ENCODE results near the gene ADAM15. TPM values are rescaled to one million over a fixed set of nuclear protein-coding genes. Genes with fewer than 3 reads are reported as not detected.

The ADAM15 gene
- total RNA-seq, 1 experiment from 2014 or later: 92.9 TPM

GRCh38 chr1:155064832-155065429 lies 13.8 kb downstream of the ADAM15 start:
- DNase-seq (ENCODE audit: low spot score): no peak
- in situ Hi-C loops (cut with HindIII; ENCODE audit: low sequenced_read_pairs): no loop called here

DNA sequence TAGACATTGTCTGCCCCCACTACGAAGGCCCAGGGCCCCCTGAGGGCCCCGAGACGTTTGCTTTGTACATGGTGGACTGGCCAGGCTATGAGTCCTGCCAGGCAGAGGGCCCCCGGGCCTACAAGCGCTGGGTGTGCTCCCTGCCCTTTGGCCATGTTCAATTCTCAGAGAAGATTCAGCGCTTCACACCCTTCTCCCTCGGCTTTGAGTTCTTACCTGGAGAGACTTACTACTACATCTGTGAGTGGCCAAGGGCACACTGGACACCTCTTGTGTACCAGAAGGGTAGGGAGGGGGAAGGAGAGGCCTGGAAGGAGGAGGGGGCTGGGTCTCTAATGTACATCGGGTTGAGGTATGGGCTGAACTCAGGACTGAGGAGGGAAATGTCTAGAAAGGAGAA lies 15.7 kb downstream of the ADAM15 start:
- DNase-seq (ENCODE audit: low spot score): no peak
- in situ Hi-C loops (cut with HindIII; ENCODE audit: low sequenced_read_pairs): no loop called here

DNA sequence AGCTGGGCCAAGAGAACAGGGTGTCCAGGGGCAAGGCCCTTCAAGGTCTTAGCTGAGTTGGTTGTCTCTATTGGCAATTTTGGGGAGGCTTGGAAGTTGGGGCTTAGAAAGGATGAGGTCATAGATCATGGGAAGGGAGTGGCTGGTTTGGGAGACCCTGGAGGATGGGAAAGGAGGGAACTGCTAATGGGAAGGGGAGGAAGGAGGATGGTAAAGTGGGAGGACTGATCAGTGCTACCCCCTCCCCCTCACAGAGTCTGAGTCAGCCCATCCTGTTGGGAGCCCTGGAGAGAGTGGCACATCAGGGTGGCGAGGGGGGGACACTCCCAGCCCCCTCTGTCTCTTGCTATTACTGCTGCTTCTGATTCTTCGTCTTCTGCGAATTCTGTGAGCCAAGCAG lies 17.5 kb downstream of the ADAM15 start:
- in situ Hi-C loops (cut with HindIII; ENCODE audit: low sequenced_read_pairs): no loop called here
- no peak for DNase-seq (ENCODE audit: low spot score)

DNA sequence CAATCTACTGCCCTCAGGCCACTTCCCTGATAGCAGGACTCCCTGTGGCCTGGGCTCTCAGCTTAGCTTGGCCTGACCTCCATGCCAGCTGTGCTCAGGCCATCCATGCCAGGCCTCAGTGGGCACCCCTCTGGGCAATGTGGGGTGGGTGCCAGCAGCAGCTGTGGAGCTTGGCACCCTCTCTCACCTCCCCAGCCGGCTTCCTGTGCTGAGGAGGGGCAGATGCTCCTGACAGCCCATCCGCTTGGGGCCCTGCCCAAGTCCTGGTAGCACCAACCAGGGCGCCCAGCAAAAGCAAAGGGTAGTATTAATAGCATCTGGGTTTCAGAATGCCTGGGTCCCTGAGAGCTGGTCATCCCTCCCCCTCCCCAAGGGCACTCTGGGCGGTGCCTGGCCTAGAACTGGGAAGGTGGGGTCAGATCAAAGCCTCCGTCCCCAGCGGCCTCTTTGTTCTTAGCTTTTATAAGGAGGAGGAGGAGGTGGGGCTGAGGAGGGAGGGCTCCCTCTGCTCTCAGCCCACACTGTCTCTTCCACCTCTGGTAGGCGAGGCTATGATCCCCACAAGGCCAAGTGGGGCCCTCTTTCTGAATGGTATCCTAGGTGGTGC lies 18.5 kb downstream of the ADAM15 start:
- in situ Hi-C loops (cut with HindIII; ENCODE audit: low sequenced_read_pairs): no loop called here
- no peak for DNase-seq (ENCODE audit: low spot score)

- in situ Hi-C loops (cut with HindIII; ENCODE audit: low sequenced_read_pairs): no loop called here
- DNase-seq (ENCODE audit: low spot score): no peak
Observed at GRCh38 chr1:155070158-155070621, 19.1 kb downstream of the ADAM15 start.

DNA sequence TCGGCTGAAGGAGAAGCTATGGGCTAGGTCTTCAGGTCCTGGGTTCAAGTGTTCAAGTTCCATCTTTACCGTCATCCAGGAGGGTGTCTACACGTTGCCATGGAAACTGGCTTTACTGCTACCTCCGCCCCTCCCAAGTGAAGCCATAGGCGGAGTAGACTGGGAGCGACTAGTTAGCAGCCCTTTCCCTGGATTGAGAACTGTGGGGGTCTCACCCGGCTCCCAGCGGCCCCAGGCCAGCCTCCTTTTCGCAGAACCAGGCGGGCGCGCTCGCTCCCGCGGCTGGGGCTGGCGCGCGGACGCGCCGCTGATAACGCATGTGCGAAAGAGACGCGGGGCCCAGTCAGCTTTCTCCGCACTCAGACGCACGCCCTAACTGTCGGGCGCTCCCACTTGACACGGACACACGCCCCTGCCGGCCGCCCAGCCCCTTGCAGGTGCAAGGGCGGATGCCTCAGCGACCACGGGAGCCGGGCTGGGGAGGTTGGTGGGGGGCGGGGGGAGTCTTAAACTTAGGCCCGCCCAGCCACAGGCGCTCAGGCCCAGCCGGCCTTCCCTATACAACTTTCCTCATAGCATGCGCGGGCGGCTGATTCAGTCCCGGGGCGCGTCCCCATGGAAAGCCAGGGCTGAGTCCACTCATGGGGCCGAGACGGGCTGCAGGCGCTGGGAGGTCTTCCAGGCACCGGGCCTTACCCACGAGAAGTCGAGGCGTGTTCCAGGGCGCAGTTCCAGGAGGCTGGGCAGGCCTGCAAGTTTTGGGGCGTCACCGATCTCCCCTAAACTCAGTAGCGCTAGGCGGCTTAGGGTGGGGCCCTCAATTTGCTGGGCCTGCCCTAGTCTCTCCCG lies 19.8 kb downstream of the ADAM15 start:
- in situ Hi-C loops (cut with HindIII; ENCODE audit: low sequenced_read_pairs): no loop called here
- peak; percentile 75 for DNase-seq (ENCODE audit: low spot score)

GRCh38 chr1:155071701-155072100 lies 20.6 kb downstream of the ADAM15 start:
- in situ Hi-C loops (cut with HindIII; ENCODE audit: low sequenced_read_pairs): no loop called here
- DNase-seq (ENCODE audit: low spot score): no peak

DNA sequence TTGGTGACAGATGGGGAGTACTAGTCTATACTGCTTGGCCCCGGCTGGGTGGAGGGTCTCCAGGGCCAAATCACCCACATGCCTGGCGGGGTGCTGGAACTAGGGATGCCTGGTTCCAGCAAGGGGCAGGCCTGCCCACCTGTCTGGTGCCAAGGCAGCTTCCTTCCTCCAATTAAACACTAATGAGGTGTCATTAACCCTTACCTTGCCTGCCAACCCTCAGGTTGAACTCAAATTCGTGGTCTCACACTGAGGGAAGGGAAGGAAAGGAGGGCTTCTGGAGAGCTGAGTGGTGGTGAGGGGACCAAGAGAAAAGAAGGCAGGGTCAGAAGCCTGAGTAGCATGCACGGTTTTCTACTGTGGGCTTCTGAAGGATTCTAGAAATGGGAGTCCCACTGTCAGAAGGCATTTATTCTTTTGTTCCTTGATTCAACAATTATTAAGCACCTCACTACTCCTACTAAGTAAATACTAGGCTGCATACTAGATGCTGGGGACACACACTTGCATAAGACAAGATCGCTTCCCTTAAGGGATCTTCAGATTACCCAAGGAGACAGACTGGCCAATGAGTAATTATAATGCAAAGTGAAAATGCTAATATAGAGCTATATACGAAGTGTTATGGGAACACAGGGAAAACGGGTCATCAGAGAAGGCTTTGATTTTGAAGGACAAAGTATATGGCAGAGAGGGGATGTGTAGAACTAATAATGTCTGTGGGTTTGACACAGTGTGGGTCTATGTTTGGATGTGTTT lies 21.6 kb downstream of the ADAM15 start:
- in situ Hi-C loops (cut with HindIII; ENCODE audit: low sequenced_read_pairs): no loop called here

DNA sequence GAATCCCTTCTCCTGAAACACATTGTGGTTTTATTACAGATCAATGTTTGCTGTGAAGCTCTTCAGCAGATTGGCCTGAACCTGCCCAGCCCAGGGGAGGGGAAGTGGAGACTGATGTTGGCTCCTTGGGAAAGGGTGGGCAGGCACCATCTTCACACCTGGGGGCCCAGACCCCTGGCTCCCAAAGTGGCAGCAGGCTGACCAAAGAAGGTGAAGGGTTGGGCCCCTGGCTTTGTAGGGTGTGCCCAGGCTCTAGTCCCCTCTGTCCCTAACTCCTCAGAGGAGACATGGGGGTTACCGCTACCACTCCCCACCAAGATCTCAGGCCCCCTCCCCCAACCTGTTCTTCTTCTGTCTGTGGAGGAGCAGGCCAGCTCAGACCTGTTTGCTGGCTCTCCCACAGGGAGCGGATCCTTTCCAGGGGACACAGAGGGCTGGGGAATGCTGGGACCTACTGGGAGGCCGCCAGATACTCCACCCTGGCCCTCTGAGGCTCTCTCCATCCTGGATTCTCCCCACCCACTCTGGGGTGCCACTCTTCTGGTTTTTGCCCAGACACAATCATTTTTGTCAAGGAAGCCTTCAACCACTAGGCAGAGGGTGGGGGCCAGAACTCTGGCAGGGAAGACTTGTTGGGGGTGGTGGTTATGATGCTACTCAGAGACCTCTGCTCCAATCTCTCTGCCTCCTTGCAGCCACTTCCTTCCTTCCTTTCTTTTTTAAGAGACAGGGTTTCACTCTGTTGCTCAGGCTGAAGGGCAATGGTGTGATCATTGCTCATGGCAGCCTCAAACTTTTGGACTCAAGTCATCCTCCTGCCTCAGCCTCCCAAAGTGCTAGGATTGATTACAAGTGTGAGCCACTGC lies 22.5 kb downstream of the ADAM15 start:
- no peak for DNase-seq (ENCODE audit: low spot score)
- in situ Hi-C loops (cut with HindIII; ENCODE audit: low sequenced_read_pairs): no loop called here

More for the DNA sequence above, 21.6 kb downstream of the ADAM15 start:
- no peak for DNase-seq (ENCODE audit: low spot score)

- no peak for DNase-seq (ENCODE audit: low spot score)
- in situ Hi-C loops (cut with HindIII; ENCODE audit: low sequenced_read_pairs): no loop called here
Observed at GRCh38 chr1:155075535-155075934, 24.4 kb downstream of the ADAM15 start.

GRCh38 chr1:155076371-155076770 lies 25.3 kb downstream of the ADAM15 start:
- in situ Hi-C loops (cut with HindIII; ENCODE audit: low sequenced_read_pairs): no loop called here
- no peak for DNase-seq (ENCODE audit: low spot score)

DNA sequence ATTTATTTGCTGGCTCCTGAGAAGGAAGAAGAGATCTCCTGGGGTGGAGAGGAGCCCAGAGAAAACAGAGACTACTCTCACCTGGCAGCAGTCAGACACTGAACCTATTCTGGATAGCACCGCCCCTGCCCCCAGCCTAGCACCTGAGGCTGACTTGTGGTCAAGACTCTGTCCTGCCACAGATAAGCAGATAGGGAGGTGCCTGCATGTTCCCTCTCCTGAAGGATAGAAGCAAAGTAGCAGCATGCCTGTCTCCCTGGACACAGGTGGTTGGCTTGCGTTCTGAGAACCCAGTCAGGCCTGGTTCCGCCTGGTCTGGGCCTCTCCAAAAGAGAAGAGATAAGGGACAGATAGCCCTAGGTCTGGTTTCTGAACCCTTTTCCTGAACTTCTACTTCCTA lies 26.2 kb downstream of the ADAM15 start:
- in situ Hi-C loops (cut with HindIII; ENCODE audit: low sequenced_read_pairs): no loop called here

GRCh38 chr1:155077758-155078445 lies 26.8 kb downstream of the ADAM15 start:
- DNase-seq (ENCODE audit: low spot score): no peak
- in situ Hi-C loops (cut with HindIII; ENCODE audit: low sequenced_read_pairs): no loop called here

More for the DNA sequence above, 26.2 kb downstream of the ADAM15 start:
- no peak for DNase-seq (ENCODE audit: low spot score)

DNA sequence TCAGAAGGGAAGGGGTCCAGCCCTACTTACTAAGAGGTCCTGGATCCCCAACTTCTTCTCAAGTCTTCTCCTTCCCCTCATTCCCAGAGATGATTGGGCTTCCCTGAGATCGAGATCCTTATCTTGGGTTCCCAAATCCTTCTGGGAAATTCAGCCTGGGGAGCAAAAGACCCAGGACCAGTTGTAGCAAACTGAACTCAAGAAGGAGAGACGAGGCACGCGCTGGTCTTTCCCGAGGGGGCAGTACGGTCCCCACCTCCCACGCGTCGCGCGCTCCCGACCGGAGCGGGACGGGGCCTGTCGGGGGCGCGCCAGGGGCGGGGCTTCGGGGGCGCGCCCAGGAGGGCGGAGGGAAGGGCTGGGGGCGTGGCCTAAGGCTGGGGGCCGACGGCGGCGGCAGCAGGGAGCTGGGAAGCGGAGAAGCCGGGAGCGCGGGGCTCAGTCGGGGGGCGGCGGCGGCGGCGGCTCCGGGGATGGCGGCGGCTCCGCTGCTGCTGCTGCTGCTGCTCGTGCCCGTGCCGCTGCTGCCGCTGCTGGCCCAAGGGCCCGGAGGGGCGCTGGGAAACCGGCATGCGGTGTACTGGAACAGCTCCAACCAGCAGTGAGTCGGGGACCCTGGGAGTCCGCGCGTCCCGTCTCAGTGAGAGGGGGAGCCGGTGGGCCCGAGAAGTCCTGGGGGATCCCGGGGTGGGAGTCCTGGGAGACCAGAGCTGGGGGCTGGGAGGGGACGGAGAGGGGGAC lies 27.5 kb downstream of the ADAM15 start, which contains the start of gene EFNA3:
EFNA3 (plus strand) TSS at position 369 of the 741 bp plus-strand sequence; CDS start at position 474, 105 bp downstream.
- DNase-seq (ENCODE audit: low spot score): peak; percentile 49
- in situ Hi-C loops (cut with HindIII; ENCODE audit: low sequenced_read_pairs): no loop called here

DNA sequence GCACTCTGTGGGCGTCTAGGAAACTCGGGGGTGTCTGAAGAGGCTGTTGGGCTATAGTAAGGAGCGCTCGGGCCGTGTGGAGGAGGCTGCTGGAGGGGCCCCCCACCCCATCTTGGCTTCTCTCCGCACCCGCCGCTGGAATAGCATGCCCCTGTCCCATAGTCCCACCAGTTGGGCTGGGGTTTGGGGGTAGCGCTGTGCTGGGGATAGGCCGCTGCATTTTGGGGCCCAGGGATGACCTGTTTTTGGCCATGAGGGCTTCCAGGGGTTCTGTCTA lies 28.0 kb downstream of the ADAM15 start:
- in situ Hi-C loops (cut with HindIII; ENCODE audit: low sequenced_read_pairs): no loop called here
- no peak for DNase-seq (ENCODE audit: low spot score)

DNA sequence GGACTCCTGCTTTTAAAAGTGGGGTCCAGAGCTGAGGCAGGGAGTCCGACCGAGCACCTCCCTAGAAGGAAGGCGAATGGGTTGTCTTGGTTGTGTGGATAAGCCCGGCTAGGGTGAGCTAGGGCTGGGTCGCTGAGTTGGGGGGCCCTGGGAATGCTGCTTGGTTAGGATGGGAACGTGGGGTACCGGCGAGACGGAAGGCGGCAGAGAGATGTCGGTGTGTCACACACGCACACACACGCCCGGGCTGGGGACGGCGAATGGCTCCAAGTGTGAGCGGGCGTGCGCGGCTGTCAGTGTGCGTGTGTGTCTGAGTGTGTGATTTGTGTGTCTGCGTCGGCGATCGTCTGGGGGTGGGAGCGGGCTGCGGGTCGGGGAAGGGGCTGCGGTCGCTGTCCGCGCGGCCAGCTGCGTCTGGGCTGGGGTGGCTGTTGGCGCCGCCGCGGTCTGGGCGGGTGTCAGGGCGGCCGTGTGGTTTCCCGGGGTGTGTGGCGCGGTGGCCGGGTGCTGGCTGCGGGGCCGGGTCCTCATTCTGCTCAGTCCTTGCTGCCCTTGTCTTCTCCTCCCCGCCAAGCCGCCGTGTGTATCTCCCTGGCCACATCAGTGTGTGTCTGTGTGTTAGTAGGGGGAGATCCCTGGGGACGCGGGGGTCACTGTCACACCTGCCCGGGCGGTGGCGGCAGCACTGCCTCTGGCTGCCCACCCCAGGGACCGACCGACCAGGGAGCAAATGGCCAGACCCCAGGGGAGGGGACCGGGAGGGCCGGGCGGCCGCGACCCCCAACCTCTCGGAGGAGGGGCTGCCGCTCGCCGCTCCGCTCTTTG lies 28.6 kb downstream of the ADAM15 start:
- no peak for DNase-seq (ENCODE audit: low spot score)
- in situ Hi-C loops (cut with HindIII; ENCODE audit: low sequenced_read_pairs): no loop called here

Measured in G401 (cell line).